ENCODE results near the gene CALY. TPM values are rescaled to one million over a fixed set of nuclear protein-coding genes. Genes with fewer than 3 reads are reported as not detected.
A peak's percentile ranks its signal among the peaks of the same experiment; 100 is the strongest.

CALY gene
- total RNA-seq, 4 donors from 2014 or later, result 1.6 to 3.6 (median 2.3) TPM

DNA sequence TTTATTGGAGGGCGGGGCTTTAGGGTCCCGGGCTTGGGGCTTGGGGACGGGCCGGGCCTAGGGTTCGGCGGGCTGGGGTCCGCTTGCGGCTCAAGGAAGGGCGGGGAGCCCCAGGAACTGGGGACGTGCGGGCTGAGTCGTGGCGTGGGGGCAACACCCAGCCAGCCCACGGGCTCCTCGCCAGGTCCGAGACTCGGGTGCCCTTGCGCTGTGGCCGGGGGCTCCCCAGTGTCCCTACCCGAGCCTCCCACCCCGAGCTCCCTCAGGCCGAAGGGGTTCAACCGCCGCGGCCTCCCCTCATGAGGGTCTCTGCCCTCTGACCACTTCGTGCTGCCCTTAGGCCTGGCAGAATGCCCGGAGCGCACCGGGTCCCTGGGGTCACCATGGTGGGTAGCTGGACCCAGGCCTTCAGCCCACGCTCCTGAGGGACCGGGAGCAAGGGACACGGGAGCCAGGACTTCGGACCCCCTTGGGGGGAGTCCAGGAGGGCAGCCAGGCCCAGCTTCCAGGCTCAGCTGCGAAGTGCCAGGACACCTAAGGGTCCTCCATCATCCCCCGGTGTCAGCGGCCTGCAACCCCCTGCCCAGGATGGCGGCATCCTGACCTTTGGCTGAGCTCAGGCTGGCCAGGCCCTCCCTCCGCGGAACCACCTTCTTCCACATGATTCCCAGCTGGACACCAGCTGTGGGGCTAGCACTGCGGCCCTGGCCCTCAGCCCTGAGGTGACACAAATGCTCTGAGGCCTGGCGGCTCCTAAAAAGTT lies 21.6 kb upstream of the CALY start:
- Histone ChIP-seq H3K27ac (replicated peaks in 1 of 4) (peak overlapping the region in 3 of 4 donors; percentile 33 to 63 (median 52)), H3K27me3 (peaks cover 0 to 44% (median 10%) of the 10 kb centered on the region in 4 donors), H3K4me3 (peak overlapping the region; percentile 59 to 74 (median 62)), H3K9me3 (no peaks in the 10 kb centered on the region), H3K4me1 (peaks cover 16 to 23% (median 17%) of the 10 kb centered on the region in 4 donors), H3K36me3 (peaks cover 0 to 21% (median 18%) of the 10 kb centered on the region in 4 donors)
- 84% methylated on average over 28 of the region's 41 CpGs for WGBS
- intact Hi-C loops (cut with DNase I), result no loop called here
- TF ChIP-seq POLR2A (IDR thresholded peaks at IDR 0.05; ENCODE audit: low read depth) (no peak), POLR2AphosphoS5 (IDR thresholded peaks at IDR 0.05) (no peak)
- no peak for DNase-seq (ENCODE audit: extremely low spot score)

DNA sequence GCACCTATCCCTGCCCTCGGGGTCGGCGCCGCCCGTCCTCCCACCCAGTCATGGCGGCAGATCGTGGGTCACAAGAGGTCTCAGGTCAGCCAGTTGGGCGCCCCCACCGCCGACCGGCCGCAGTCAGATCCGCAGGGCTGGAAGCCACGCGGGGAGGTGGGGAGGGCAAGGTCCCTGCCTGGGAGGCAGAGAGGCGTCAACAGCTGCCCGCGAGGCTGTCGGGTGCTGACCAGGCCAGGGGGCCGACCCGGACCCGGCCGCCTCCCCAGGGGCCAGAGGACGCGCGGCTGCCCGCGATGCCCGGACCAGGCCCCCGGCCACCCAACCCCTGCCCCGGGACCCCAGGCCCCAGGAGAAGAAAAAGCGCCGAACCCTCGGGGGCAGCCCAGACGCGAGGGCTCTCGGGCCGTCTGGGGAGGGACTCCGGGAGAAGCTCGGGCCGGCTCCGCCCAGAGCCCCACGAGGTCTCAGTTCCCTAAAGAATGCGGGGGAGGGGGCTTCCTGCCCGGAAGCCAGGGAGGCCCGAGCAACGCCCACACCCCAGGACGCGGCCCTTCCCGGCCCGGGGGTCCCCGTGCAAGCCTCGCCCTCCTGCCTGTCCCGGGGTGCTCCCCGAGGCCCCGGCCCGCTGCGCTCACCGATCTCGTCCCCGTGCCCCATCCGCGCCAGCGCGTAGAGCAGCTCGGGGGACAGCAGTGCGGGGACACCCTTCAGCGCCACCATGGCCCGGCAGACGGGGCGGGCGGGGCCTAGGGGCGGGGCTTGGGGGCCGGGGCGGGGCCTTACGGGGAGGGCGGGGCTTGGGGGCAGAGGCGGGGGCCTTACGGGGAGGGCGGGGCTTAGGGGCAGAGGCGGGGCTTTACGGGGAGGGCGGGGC lies 20.8 kb upstream of the CALY start, which contains the start of gene FUOM:
Gene FUOM, minus strand, starts transcription at position 735 of the 877 bp plus-strand sequence. Its CDS starts 12 bp downstream, at position 723.
- peaks cover 0 to 13% (median 10%) of the 10 kb centered on the region in 4 donors for H3K36me3 ChIP-seq
- DNase-seq (ENCODE audit: extremely low spot score), result no peak
- TF ChIP-seq POLR2AphosphoS5 (IDR thresholded peaks at IDR 0.05) (peak in 1 of 2 donors; percentile 44), EP300 (IDR thresholded peaks at IDR 0.05) (no peak)
- H3K27ac ChIP-seq (replicated peaks in 1 of 4), result peak within 1 kb of the TSS; percentile 33 to 63 (median 44)
- peaks cover 0 to 47% (median 10%) of the 10 kb centered on the region in 4 donors for H3K27me3 ChIP-seq
- H3K9me3 ChIP-seq, result no peaks in the 10 kb centered on the region
- H3K4me1 ChIP-seq, result peaks cover 16 to 23% (median 17%) of the 10 kb centered on the region in 4 donors
- H3K4me3 ChIP-seq, result peak within 1 kb of the TSS; percentile 59 to 74 (median 62)
- 0% methylated on average over 2 of the region's 83 CpGs for WGBS
- intact Hi-C loops (cut with DNase I), result no loop called here

DNA sequence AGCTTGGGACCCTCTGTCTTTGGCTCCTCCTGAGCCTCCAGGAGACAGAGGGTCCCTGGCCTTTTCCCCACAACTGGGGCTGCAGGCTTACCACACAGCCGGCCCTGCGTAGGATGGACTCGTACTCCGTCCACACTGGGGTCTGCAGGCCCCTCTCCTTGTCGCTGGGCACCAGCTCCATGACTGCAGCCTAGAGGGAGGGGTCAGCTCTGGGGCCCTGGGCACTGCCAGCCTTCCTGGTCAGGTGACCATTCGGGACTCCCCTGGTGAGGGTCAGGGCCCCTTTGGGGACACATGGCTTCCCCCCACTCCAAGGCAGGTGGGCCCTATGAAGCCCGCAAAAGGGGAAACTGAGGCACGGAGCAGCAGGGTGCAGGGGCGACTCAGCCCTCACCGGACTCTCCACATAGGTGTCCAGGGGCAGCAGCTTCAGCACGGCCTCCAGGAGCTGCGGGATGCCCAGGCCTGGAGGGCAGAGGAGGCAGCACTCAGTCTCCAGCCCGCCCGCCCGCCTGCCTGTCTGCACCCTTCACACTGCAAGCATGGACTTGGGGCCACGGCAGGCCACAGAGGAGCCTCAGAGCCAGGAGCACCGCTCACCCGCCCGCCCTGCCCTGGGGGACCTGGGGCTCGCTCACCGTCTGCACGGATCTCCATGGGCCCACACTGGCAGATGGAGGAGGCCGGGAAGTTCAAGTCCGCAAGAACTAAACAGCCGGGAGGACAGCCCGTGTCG lies 20.0 kb upstream of the CALY start:
- Histone ChIP-seq H3K36me3 (peaks cover 0 to 5% (median 2%) of the 10 kb centered on the region in 4 donors), H3K4me1 (peaks cover 16 to 23% (median 17%) of the 10 kb centered on the region in 4 donors), H3K9me3 (no peaks in the 10 kb centered on the region), H3K27me3 (peaks cover 0 to 55% (median 10%) of the 10 kb centered on the region in 4 donors), H3K27ac (replicated peaks in 1 of 4) (peak overlapping the region in 2 of 4 donors; percentile 37 to 52), H3K4me3 (peak overlapping the region; percentile 59 to 74 (median 62))
- intact Hi-C loops (cut with DNase I), result no loop called here
- WGBS, result 76% methylated on average over 5 of the region's 27 CpGs
- TF ChIP-seq POLR2A (IDR thresholded peaks at IDR 0.05; ENCODE audit: low read depth) (no peak), EP300 (IDR thresholded peaks at IDR 0.05) (no peak), POLR2AphosphoS5 (IDR thresholded peaks at IDR 0.05) (no peak)
- TF ChIP-seq, protein P1, sequence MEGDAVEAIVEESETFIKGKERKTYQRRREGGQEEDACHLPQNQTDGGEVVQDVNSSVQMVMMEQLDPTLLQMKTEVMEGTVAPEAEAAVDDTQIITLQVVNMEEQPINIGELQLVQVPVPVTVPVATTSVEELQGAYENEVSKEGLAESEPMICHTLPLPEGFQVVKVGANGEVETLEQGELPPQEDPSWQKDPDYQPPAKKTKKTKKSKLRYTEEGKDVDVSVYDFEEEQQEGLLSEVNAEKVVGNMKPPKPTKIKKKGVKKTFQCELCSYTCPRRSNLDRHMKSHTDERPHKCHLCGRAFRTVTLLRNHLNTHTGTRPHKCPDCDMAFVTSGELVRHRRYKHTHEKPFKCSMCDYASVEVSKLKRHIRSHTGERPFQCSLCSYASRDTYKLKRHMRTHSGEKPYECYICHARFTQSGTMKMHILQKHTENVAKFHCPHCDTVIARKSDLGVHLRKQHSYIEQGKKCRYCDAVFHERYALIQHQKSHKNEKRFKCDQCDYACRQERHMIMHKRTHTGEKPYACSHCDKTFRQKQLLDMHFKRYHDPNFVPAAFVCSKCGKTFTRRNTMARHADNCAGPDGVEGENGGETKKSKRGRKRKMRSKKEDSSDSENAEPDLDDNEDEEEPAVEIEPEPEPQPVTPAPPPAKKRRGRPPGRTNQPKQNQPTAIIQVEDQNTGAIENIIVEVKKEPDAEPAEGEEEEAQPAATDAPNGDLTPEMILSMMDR (IDR thresholded peaks at IDR 0.05), result no peak
- DNase-seq (ENCODE audit: extremely low spot score), result no peak

DNA sequence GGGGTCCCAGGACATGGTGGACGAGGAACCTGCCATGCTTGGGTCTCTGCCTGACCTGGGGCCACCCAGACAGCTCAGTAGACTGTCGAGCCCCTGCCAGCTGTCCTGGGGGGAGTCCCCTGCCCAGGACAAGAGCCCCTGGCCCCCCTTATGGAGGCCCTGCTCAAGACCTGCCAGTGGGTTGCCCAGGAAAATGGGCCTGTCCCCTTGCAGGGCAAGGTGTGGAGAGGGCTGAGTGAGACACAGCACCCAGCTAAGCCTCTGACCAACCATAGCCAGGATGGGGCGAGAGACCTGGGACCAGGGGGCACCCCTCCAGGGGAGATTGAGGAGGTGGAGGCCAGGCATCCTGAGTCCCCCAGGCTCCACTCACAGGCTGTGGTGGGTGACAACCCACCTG lies 19.3 kb upstream of the CALY start:
- WGBS, result 100% methylated on average over 1 of the region's 3 CpGs
- Histone ChIP-seq H3K4me1 (peaks cover 16 to 23% (median 17%) of the 10 kb centered on the region in 4 donors), H3K4me3 (no peak overlapping the region), H3K9me3 (no peaks in the 10 kb centered on the region), H3K27ac (replicated peaks in 1 of 4) (no peak overlapping the region), H3K36me3 (peaks cover 0 to 4% (median 0%) of the 10 kb centered on the region in 4 donors), H3K27me3 (peaks cover 0 to 63% (median 10%) of the 10 kb centered on the region in 4 donors)
- intact Hi-C loops (cut with DNase I), result no loop called here
- DNase-seq (ENCODE audit: extremely low spot score), result no peak
- no peak for TF ChIP-seq POLR2A (IDR thresholded peaks at IDR 0.05; ENCODE audit: low read depth)
- TF ChIP-seq EP300 (IDR thresholded peaks at IDR 0.05), result no peak

DNA sequence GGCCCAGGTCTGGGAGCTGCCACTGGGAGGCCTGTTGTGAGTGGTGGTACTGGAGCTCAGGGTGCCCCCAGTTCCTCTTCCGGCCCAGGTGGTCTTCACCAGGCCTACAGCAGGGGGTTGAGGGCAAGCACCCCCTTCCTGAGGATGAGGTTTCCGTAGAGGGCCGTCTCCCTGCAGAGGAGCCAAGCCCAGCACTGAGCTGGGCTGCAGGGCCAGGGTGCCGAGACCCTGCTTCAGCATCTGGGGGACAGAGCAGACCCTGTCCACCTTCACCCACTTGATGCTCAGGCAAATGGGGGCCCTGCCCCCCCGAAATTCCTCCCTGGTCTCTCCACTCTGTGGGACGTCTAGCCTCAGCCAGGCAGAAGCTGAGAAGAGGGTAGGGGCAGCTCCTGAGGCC lies 18.6 kb upstream of the CALY start:
- 100% methylated on average over 3 of the region's 6 CpGs for WGBS
- intact Hi-C loops (cut with DNase I), result no loop called here
- Histone ChIP-seq H3K4me1 (peaks cover 16 to 23% (median 17%) of the 10 kb centered on the region in 4 donors), H3K36me3 (peaks cover 0 to 4% (median 0%) of the 10 kb centered on the region in 4 donors), H3K4me3 (no peak overlapping the region), H3K27ac (replicated peaks in 1 of 4) (no peak overlapping the region), H3K27me3 (peaks cover 0 to 69% (median 10%) of the 10 kb centered on the region in 4 donors), H3K9me3 (no peaks in the 10 kb centered on the region)
- TF ChIP-seq, protein P1 (IDR thresholded peaks at IDR 0.05), result no peak
- TF ChIP-seq POLR2AphosphoS5 (IDR thresholded peaks at IDR 0.05), result no peak
- no peak for TF ChIP-seq POLR2A (IDR thresholded peaks at IDR 0.05; ENCODE audit: low read depth)
- no peak for TF ChIP-seq EP300 (IDR thresholded peaks at IDR 0.05)
- DNase-seq (ENCODE audit: extremely low spot score), result no peak

Data from esophagus muscularis mucosa (tissue), 4 donors.